AG04449 (cell line): ENCODE measurements around the gene CYP4F3.

ENCODE experiments used
- CTCF ChIA-PET: fragments of 350-600 bp; formaldehyde crosslinking; extraction: SDS; loops from one replicate; lab custom pipeline; 2021; ENCODE audit warnings: antibody characterized with exemption; lab: Yijun Ruan, JAX
- POLR2A ChIA-PET: fragments of 400-600, 350-600 bp; formaldehyde crosslinking; extraction: SDS; loops from one replicate; lab custom pipeline; 2020; ENCODE audit warnings: antibody characterized with exemption, inconsistent platforms; lab: Yijun Ruan, JAX
- DNase-seq: peaks from one replicate; pipeline ENCODE4 v3.0.0-alpha.2; 2010; ENCODE audit warnings: low read depth, low spot score
- H3K4me3 ChIP-seq: 2 replicates; pipeline ENCODE4 v1.5.1; 2011; ENCODE audit warnings: low read depth, mild to moderate bottlenecking, control low read depth, low read length
- CTCF ChIP-seq: IDR thresholded peaks from one replicate; pipeline ENCODE4 v1.5.1; 2011; ENCODE audit warnings: mild to moderate bottlenecking, moderate library complexity, low read length, control low read depth, inconsistent platforms; ENCODE audit not compliant: insufficient read depth; ENCODE audit errors: missing control alignments

Gene CYP4F3

GRCh38 chr19:15640904-15641597 lies 354 bp downstream of the CYP4F3 start:
- ChIA-PET POLR2A (no interaction called here), CTCF (no interaction called here)
- H3K4me3 ChIP-seq, result no peak overlapping the region
- no peak for DNase-seq
- TF ChIP-seq CTCF, result no peak

GRCh38 chr19:15641901-15642491 lies 1.3 kb downstream of the CYP4F3 start:
- DNase-seq, result no peak
- H3K4me3 ChIP-seq, result no peak overlapping the region
- POLR2A ChIA-PET, result no interaction called here
- CTCF ChIA-PET, result no interaction called here
- TF ChIP-seq CTCF, result no peak

DNA sequence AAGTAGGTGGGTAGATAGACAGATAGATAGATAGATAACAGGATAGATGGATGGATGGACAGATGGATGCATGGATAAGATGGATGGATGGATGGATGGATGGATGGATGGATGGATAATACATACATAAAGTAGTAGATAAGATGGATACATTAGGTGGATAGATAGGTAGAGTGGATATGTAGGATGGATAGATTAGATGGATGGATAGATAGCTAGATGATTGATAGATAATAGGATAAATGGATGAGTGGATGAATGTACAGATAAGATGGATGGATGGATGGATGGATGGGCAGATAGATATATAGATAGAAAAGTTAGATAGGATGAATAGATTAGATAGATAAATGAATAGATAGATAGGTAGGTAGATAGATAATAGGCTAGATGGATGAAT lies 2.1 kb downstream of the CYP4F3 start:
- ChIA-PET CTCF (no interaction called here), POLR2A (no interaction called here)
- DNase-seq, result no peak
- TF ChIP-seq CTCF, result no peak
- H3K4me3 ChIP-seq, result no peak overlapping the region

- no peak for TF ChIP-seq CTCF
- no peak overlapping the region for H3K4me3 ChIP-seq
- CTCF ChIA-PET, result no interaction called here
- POLR2A ChIA-PET, result no interaction called here
- no peak for DNase-seq
Measured at GRCh38 chr19:15643387-15643786, 2.7 kb downstream of the CYP4F3 start.

GRCh38 chr19:15644066-15644741 lies 3.5 kb downstream of the CYP4F3 start:
- no peak for DNase-seq
- POLR2A ChIA-PET, result no interaction called here
- TF ChIP-seq CTCF, result no peak
- no peak overlapping the region for H3K4me3 ChIP-seq
- CTCF ChIA-PET, result interaction anchor here (0.6 kb wide), 1 partner anchor 15 kb away, joined by 3 read pairs; no protein-coding TSS in a partner anchor

- ChIA-PET CTCF (no interaction called here), POLR2A (no interaction called here)
- H3K4me3 ChIP-seq, result no peak overlapping the region
- DNase-seq, result no peak
- TF ChIP-seq CTCF, result no peak
Measured at GRCh38 chr19:15644816-15645215, 4.1 kb downstream of the CYP4F3 start.
